Measurements from ENCODE around the gene LHX1.

The LHX1 gene

DNA sequence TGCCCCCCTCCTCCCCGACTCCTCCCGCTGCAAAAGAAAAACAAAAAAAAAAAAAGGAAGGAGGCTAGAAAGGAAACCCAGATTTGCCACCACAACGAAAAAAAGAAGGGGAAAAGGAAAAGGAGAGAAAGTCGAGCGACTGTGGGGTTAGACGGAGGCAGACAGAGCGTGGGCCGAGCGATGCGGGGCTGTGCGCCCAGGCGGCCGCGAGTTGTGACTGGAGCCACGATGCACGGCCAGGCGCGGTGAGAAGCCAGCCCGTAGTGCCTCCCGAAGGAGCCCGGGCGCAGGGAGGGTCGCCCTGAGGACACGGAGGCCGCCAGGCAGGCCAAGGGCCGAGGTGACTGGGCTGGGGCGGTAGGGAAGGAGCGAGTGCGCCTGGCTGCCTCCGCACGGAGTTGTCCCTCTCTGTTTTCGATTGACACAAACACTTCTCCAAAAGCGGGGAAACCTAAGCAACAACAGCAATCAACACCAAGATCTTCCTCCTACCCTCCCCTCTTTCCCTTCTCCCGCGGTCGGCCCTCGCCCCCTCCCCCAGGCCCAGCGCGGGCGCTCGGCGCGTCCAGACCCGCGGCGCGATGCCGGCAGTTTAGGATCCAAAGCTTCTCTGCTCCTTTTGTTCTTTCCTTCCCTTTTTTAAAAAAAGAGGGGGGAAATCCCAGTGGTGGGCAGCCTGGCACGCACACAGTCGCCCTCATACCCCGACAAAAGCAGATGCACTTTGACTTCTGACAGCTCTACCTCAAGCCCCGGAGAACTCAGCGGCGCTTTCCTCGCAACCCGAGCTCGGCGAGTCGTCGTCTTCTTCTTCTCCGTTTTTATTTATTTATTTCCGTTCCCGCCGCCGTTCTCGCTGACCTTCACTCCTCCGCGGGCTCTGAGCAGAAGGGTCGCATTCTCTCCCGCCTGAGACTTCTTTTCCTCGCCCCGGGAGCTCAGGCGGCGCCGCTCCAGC is at the start of gene LHX1:
Gene LHX1, plus strand, starts transcription at position 475 of the 958 bp plus-strand sequence. CDS start 723 bp downstream, outside the sequence.
- no peak for DNase-seq

DNA sequence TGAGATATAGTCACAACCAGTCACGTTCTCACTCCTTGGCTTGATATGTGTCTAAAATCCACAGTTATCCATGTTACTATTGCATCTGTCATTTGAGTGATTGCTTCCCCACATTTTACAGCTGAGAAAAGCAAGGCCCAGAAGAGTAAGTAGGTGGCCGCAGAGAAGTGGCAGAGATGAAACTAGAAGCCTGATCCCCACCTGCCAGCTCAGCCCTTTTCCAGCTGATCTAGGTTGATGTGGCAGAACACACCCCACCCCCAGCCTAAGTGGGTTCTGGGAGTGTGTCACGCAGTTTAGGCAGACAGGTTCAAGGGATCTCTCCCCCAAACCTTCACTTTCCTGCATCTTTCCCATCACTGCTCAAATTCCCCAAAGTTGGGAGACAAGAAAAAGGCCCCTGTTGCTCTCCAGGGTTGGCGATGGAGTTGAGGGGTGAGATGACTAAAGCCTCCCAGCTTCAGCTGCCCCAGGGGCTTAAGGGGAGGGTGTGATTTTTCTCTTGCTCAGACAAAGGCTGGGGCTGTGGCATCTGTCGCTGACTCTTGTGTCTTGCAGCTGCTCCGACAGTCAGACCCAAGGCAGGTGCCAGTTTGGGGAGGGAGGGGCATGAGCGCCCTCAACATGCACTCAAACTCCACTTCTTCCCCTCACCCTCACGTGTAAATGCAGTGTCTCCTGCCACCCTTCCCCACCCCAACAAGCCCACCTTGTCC is 48.9 kb upstream of the LHX1 start:
- DNase-seq, result no peak

DNA sequence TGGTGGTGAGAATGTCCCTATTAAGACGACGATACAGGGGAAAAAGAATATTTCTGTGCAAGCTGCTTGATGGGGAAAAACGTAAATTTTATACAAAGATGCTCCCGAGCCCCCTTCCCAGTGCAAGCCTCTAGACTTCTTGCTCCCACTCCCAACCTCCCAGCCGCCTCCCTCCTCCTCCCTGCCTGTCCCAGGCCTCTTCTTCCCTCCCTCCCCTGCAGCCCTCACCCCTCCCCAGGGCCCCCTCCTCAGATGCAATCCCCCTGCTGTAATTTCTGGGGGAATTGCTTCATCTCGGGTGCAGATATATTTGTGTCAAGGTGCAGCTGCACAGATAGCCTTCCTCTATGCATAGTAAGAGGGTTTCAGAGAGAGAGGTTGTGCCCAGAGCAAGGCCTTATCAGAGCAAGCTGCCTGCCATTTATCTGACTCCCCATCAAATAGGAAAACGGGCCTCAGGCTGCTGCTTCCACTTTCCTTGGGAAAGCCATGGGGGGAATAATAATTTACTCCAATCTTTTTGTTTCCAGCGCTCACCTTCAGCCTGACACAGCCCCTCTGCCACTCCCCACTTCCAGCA is 47.4 kb upstream of the LHX1 start:
- DNase-seq, result no peak

DNA sequence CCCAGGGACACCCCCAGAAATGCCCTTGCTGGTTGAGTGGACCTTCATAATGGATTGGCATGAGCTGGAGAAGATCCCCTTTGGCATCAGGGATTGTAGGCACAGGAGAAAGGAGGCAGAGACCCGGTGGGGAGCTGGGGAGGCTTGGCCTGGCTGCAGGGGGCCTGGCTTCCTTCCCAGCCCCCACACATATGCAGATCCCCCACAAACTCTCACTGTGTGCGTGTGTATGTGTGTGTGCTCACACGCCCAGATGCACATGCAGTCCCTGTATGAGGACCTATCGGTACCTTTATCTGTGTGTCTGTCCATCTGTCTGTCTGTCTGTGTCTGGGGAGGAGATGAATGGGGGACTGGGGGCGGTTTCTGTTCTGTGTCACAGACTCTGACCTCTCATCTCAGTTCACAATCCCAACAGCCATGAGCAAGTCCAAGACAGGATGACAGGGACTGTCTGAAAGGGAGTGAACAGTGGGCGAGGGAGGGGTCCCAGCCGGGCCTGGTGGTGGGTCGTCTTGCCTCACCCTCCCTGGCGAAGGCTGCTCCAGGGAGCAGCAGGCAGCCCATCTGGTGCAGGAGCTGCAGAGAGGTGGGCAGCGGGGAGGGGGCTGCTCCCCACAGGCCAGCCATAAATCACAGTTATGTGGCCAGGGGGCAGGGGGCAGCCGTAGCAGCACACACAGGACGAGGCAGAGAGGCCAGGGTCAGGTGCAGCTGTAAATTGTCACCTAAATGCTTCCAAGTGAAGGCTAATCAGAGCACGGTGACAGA is 46.7 kb upstream of the LHX1 start:
- DNase-seq, result no peak

DNA sequence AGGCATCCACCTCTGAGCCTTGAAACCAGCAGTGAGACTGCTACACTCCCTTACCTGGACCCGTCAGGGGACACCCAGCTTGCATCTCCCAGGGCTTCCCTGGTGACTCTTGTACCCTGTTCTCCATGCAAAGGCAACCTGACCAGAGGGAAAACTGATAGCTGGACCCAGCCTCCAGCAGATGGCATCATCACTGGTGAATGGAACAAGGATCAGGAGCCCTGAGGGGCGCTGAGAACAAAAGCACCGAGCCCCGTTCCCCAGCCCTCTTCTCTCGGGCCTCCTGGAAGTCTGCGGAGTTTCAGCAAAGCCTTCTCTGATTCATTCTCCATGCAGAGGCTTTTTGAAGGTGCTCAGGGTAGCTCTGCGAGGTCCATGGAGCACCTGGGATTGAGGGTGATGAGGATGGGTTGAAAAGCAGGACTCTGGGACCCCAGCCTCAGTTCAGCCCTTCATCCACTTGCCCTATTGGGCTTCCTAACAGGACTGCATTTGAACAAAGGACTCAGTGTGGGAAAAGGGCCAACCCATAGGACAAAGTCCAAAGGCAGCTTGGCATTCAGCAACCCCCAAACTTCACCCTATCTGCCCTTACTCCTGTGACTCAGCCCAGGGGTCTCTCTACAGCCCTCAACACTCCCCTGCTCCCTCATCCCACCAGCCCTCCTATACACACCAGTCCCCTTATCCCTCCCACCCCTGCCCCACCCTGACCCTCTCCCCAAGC is 45.0 kb upstream of the LHX1 start:
- no peak for DNase-seq

DNA sequence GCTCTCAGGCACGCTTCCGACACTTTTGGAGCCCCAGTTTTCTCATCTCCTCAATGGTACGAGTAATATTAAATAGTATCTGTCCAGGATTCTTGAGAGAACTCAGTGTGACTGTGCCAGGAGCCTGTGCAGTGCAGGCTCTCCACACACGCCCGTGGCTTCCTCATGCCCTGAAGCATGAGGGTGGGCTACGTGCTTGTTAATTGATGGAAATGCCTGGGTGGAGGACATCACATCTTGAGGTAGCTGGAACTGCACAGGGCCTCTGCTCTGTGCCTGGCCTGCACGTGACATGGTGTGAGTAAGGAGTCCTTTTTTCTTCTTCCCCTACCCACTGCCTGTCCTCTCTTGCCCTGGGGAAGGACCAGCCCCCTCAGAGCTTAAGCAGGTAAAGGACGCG is 43.1 kb upstream of the LHX1 start:
- no peak for DNase-seq

DNA sequence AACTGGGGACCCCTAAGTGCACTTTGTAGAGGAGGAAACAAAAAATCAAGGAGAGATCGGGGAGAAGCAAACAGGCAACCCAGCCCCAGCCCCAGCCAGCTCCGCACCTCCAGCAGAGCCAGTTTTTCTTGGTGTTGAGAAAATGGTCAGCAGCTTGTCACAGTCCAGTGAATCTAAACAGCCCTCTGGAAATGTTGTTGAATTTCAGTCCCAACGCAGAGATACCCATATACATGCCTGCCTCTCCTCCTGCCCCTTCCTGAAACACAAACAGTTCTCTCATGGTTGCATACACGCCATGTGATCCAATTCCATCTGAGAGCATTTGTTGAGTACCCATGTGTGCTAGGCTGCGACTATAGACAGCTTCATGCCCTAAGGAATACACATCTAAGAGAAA is 42.4 kb upstream of the LHX1 start:
- DNase-seq, result no peak

DNA sequence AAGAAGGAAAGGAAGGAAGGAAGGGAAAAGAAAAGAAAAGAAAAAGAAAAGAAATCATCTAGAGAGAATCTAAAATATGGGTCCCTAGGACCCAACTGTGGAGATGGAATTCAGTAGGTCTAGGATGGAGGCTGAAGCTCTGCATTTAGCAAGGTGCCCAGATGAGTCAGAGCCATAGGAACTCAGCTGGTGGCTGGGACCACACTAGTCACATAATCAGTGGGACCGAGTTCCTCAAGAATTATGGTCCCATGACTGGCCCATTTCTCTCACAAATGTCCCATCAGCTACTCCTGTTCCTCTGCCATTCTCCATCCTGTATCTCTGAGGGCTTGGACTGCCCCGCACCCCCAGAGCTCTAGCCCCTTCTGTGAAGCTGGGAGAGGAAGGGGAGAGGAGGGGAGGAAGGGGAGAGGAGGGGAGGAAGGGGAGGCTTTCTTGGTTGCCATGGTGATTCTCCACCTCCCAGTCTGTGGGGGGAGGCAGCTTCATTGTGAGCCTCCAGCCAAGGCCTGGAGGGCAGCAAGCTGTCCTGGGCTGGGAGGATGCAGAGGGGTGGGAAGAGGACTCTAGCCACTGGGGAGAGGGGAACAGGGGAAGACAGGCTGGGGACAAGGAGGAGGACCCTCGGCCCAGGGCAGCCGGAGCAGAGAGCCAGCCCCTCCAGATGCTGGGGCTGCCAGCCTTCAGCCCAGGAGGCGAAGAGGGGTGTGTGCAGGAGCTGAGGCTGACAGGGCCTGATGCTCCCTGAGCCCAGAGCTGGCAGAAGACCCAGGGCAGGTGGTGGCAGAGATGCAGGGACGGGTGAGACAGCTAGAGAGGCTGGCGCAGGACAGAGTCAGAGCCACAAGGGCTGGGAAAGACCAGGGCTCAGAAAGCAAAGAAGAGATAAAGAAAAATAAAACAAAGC is 37.8 kb upstream of the LHX1 start:
- no peak for DNase-seq

DNA sequence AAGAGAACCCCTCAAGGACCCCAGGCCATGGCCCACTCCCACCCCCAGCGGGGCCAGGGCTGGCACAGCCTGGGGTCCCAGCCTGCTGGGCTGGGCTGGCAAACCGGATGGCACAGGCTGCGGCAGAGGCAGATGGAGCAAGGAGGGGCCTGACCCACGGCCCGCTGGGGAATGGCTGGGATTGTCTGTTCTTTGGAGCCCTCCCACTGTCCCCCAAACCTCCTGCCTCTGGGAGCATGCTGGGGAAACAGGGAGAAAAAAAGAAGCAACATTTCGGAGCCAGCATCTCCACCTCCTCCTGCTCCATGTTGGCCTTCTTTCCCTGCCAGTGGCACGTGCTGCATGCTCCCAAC is 37.1 kb upstream of the LHX1 start:
- DNase-seq, result no peak

DNA sequence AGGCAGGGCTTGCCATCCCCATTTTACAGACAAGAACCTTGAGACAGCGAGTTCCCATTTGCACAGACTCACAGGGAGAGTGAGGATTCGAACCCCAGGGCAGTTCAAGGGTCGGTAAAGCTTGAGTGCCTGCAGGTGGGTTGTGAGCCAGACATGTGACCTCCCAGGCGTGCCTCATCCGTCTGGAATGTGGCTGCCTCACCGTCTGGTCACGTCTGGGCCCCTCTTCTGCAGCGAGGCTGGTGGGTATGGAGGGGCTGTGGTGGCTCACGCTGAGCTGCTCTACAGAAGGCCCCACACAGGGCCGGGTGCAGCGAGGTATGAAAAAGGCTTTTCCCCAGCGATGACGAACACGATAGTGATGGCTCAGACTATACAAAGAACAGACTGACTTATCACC is 35.8 kb upstream of the LHX1 start:
- no peak for DNase-seq

DNA sequence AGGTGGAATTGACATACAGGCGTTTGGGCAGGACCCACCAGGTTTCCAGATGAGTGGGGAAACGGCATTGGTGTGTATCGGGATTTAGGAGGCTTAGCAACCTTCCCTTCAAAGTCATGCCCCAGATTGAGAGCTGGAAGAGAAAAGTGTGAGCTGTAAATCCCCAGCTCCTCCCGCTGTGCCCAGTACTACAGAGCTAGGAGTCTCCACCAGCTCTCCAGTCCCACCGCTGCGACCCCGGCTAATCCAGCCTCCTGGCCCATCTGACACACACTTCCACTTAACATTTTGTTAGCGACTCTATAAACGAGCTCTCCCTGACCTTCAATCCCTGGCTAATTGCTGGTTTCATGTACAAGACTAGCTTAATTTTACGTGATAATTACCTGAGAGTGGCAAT is 29.9 kb upstream of the LHX1 start:
- DNase-seq, result no peak

DNA sequence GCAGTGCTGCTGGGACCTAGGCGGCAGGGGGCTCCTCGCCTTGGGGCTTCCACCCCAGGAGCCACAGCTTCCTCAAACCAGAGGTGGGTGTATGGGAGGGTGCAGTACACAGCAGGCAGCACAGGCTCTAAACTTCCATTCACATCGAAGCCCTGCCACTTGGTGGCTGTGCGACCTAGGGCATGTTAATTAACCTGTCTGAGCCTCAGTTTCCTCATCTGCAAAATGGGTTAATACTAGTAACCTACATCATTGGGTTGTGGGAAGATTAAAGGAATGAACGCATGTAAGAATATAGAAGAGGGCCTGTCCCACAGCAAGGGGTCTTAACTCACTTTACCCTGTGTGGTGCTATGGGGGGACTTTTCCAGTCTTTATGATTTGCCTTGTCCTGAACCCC is 26.8 kb upstream of the LHX1 start:
- DNase-seq, result no peak

DNA sequence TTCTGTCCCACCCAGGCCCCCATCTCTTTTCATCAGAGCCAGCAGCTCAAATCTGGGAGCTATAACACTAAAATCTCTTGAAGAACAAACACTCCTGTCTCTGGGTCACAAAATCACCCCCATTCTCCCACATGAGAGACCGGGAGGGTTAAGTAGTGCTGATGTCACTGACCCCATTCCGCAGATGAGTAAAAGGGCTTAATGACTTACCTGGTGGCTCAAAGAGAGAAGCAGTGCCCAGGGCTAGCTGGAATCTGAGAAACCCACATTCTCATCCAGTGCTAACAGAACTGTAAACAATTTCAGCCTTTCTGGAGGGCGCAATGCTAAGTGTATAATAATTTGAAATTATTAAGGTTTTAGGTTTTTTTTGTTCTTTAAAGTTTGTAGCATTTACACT is 26.3 kb upstream of the LHX1 start:
- no peak for DNase-seq

DNA sequence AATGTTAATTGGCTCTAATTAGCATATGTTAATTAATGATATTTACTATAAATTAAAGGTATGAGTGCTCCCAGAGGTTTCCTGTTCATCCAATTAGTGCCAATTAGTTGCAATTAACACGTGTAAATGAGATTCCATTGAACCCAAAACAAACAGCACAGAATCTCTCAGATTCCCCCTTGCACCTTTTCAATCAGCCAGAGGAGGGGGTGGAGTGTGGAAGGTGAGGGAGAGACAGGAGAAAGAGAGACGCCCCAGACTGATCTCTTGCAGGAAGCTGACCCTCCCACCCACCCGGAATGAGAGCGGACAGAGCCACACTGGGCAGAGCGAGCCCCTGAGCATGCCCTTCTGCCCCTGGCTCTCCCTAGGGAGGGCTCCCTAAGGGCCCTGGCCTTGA is 24.1 kb upstream of the LHX1 start:
- no peak for DNase-seq

DNA sequence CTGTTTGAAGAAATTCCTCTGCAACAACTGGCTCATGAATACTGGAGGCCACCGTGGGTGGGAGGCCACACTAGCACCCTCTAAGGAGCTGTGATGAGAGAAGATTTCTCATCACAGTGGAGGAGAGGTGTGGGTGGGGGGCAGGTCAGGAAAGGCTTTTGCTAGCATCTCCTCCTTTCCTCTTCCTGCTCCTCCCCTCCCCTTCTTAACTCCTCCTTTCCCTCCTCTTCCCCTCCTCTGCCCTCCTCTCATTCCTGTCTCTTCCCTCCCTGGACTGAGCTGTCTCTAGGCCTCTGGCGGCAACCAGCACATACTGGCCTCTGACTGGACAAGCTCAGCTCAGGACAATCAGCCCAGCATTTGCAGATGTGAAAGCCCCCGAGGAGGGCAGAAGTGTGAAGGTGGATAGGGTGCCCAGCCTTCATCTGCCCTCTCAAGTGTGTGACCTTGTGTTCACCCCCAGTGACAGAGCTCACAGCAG is 19.0 kb upstream of the LHX1 start:
- no peak for DNase-seq

DNA sequence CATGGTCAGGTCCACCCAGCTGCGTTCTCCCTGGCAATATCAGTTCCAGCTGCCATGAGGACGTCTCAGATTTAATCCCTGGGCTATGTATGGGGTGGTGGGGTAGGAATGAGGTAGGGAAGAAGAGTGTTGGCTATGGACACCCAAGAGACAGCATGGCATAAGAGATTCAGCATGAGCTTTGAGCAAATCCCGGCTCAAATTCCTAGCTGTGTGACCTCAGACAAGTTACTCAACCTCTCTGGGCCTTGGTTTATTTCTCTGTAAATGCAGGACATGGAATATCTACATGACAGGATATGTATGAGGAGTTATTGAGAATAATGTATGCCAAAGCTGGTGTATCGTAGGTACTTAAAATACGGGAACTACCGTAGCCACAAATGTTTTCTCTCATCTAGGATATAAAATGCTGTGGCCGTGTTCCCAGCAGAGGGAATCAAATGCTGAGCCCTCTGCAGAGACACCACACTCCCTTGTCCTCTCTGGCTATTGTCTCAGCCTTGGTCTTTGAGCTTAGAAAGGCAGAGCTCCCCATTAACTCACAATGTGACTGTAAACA is 17.8 kb upstream of the LHX1 start:
- no peak for DNase-seq

DNA sequence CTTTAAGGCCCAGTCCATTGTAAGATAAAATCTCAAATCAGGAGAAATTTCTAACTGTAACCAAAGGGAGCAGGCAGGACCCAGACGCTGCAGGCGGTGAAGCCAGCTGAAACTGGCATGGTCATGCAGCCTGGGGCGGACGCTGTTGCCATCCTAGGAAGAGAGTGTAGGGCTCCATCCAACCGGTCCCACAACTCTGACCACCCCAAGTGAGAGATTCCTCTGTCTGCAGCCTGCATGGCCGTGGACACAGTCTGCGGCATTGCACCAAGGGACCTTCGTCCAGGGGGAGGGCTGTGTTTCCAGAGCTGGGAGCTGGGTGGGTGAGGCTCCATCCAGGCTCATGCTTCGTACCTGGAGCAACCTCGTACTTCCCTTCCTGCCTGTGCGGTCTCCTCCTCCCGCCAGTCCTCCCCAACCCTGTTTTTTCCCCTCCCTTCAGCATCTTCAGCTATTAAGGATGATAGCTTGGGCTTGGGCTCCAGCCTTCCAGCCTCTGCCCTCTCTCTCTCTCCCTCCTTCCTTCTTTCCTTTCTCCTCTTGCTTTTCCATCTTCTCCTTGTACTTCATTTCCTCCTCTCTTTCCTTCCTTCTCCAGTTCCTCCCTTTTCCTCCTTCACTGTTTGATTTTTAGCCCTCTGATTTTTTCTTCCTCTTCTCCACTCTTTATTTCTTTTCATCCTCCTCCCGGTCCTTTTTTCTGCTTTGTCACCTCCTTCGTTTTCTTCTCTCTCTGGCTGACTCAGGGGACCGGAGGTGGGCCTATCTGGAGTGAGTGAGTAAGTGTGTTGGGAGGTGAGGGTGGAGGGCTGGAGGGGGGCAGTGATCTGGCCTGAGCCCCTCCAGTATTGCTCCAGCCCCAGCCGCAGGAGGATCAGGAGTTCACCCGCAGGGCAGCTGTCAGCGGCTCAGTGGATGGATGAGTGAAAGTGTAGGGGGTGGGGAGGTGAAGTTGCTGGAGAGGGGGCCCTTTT is 17.0 kb upstream of the LHX1 start:
- no peak for DNase-seq

DNA sequence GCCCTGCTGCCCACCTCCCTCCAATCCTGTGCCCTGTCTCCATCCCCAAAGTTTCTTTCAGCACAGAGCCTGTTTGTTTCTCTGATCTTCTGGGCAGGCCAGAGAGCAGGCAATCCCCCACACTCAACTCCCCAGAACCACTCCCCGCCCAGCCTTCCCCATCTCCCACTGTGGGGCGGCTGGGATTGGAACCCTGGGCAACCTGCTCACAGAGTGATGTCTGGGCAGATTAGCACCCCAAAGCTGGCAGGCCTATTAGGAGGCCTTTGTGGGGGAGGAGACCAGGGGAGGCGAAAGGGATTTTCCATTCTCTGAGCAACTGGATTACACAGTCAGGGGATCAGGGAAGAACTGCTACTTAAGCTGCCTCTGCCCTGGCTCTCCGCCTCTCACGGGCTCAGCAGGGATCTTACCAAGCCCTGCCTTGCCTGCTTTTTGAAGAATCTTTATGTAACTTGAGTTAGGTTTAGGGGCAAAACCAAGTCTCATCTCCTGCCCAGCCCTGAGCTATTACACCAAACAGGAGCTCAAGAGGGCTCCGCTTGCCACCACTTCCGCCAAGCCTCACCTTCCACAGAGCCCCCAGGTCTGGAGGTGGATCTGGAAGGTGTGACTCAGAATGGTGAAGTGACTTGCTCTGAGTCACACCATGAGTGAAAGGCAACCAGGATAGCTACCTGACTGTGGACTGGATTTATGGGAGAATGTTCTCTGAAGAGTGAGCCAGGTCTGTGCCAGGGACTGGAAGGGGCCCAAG is 16.0 kb upstream of the LHX1 start:
- peak in 2 of 4 experiments; percentile 18 to 24 for DNase-seq

DNA sequence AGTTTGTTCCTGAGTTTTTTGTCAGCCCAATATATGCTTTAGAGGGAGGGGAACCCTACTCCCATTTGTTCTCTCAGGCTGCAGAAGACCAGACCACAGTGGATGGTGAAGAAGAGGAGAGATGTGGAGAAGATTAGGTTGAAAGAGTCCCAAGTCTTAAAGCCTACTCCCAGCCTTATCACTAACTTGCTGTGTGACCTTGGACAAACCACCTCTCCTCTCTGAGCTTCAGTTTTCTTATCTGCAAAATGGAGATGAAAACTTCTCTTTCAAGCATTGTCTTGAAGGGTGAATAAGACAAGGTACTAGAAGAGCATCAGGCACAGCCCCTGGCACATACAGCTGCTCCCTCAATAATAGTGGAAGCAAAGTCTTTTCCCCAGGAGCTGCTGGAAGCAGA is 15.1 kb upstream of the LHX1 start:
- no peak for DNase-seq

Data from activated CD4-positive, CD25-positive, alpha-beta regulatory T cell (primary cell).